ENCODE measurements around the gene GNG3.
"Not testable (repeated sequence)": the region's sequence is repeated elsewhere in the genome, so short reads cannot be mapped to it uniquely, and the experiment has no call there.

- TF ChIP-seq CTCF (IDR thresholded peaks at IDR 0.05; ENCODE audit: poor library complexity); EZH2 (IDR thresholded peaks at IDR 0.05; ENCODE audit: borderline replicate concordance); EZH2phosphoT487 (IDR thresholded peaks at IDR 0.05; ENCODE audit: low read depth, severe bottlenecking, unreplicated experiment): not testable (repeated sequence)
These were observed 3.6 kb upstream of the GNG3 start for GRCh38 chr11:62703921-62704320.
